ENCODE measurements around the gene ATP6V0E1. TPM values are rescaled to one million over a fixed set of nuclear protein-coding genes. Genes with fewer than 3 reads are reported as not detected.

ATP6V0E1 gene
- total and polyA plus RNA-seq, 2 donors (not counting 3 experiments of a cell fraction or from before 2014, with no cell fraction given) = 217 to 278 TPM

DNA sequence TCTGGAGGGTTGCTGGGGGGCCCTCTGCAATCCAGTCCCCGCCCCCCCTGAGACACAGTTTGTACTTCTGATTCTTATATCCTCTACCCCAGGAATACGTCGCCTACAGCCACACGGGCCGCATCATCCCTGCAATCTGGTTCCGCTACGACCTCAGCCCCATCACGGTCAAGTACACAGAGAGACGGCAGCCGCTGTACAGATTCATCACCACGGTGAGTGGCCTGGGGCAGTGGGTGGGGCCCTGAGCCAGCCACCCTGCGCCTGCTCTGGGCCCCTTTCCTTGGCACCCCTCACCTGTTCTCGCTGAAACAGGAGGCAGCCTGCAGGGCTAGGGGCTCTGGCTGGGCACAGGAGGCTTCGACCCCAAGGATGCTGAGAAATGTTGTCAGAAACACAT is 48.5 kb upstream of the ATP6V0E1 start:
- ChIA-PET POLR2A (no interaction called here), CTCF (interaction anchor here (1.0 to 13.5 kb wide), 3 partner anchors 18 to 225 kb away, joined by 3 to 413 read pairs (median 61); no protein-coding TSS in a partner anchor)
- H3K36me3 ChIP-seq (ENCODE audit: control insufficient read depth in 2 of 2, extremely low read depth in 1 of 2, insufficient read depth in 2 of 2, low read length in 2 of 2) = peaks cover 0 to 7% of the 10 kb centered on the region in 2 experiments
- TF ChIP-seq GATA2 (IDR thresholded peaks at IDR 0.05; ENCODE audit: insufficient read depth, insufficient read length, low read depth, low read length) (no peak), MYC (IDR thresholded peaks at IDR 0.05; ENCODE audit: low read depth, low read length) (no peak), FOS (IDR thresholded peaks at IDR 0.05; ENCODE audit: borderline replicate concordance, insufficient read depth, low read length) (no peak), EZH2 (IDR thresholded peaks at IDR 0.05; ENCODE audit: borderline replicate concordance, low read depth, low read length, severe bottlenecking) (no peak), POLR2AphosphoS5 (IDR thresholded peaks at IDR 0.05; ENCODE audit: insufficient read depth, low read depth, low read length) (no peak), JUN (IDR thresholded peaks at IDR 0.05; ENCODE audit: borderline replicate concordance, insufficient read depth, insufficient read length, low read depth) (no peak), POLR2A (IDR thresholded peaks at IDR 0.05; ENCODE audit: low read depth, low read length) (no peak)
- TF ChIP-seq, protein P1, sequence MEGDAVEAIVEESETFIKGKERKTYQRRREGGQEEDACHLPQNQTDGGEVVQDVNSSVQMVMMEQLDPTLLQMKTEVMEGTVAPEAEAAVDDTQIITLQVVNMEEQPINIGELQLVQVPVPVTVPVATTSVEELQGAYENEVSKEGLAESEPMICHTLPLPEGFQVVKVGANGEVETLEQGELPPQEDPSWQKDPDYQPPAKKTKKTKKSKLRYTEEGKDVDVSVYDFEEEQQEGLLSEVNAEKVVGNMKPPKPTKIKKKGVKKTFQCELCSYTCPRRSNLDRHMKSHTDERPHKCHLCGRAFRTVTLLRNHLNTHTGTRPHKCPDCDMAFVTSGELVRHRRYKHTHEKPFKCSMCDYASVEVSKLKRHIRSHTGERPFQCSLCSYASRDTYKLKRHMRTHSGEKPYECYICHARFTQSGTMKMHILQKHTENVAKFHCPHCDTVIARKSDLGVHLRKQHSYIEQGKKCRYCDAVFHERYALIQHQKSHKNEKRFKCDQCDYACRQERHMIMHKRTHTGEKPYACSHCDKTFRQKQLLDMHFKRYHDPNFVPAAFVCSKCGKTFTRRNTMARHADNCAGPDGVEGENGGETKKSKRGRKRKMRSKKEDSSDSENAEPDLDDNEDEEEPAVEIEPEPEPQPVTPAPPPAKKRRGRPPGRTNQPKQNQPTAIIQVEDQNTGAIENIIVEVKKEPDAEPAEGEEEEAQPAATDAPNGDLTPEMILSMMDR (IDR thresholded peaks at IDR 0.05; ENCODE audit: extremely low read depth in 1 of 2, insufficient read depth in 1 of 2, low read depth in 1 of 2, low read length in 2 of 2) = no peak
- TF ChIP-seq, protein P2, sequence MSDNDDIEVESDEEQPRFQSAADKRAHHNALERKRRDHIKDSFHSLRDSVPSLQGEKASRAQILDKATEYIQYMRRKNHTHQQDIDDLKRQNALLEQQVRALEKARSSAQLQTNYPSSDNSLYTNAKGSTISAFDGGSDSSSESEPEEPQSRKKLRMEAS (IDR thresholded peaks at IDR 0.05; ENCODE audit: insufficient read depth, insufficient read length) = no peak
- intact Hi-C loops (cut with micrococcal nuclease) = no loop called here
- dilution Hi-C loops (cut with MboI; ENCODE audit: extremely low pct_ligation_motif_present, low sequenced_read_pairs) = no loop called here
- H3K4me3 ChIP-seq (replicated peaks in 1 of 3; ENCODE audit: insufficient read depth in 1 of 3, low read depth in 1 of 3, low read length in 3 of 3) = no peak overlapping the region
- no peak overlapping the region for H3K27ac ChIP-seq (ENCODE audit: insufficient read depth, low read depth, low read length)
- H3K9me3 ChIP-seq (replicated peaks; ENCODE audit: control insufficient read depth, insufficient read depth, low read length) = no peaks in the 10 kb centered on the region
- H3K9me1 ChIP-seq (replicated peaks; ENCODE audit: control insufficient read depth, extremely low read depth, insufficient read depth, low read length) = no peaks in the 10 kb centered on the region
- H3K79me2 ChIP-seq (ENCODE audit: control insufficient read depth, insufficient read depth, low read length) = no peaks in the 10 kb centered on the region
- peaks cover 21% of the 10 kb centered on the region for H3K4me1 ChIP-seq (ENCODE audit: control insufficient read depth, extremely low read depth, insufficient read depth, low read length)
- H3K4me2 ChIP-seq (ENCODE audit: insufficient read depth, low read length) = no peak overlapping the region
- DNase-seq (ENCODE audit: low read depth, low spot score) (no peak), FAIRE-seq (no peak)
- H3K27me3 ChIP-seq (ENCODE audit: control insufficient read depth in 2 of 2, insufficient read depth in 2 of 2, low read length in 2 of 2) = no peaks in the 10 kb centered on the region
- no TSS peak for BruUV-seq (replicated peaks)
- no peak overlapping the region for H3K9ac ChIP-seq (replicated peaks; ENCODE audit: extremely low read depth, insufficient read depth, low read length)
- no peaks in the 10 kb centered on the region for H4K20me1 ChIP-seq (replicated peaks; ENCODE audit: control insufficient read depth, extremely low read depth, insufficient read depth, low read length)
- no peak overlapping the region for H2AFZ ChIP-seq (ENCODE audit: low read depth, low read length)

All from endothelial cell of umbilical vein (primary cell).